ENCODE data around the gene GABBR2. TPM values are rescaled to one million over a fixed set of nuclear protein-coding genes. Genes with fewer than 3 reads are reported as not detected.

The GABBR2 gene
- total RNA-seq, 1 donor from 2014 or later, result not detected

- TF ChIP-seq CTCF (IDR thresholded peaks at IDR 0.05), result no peak
- no peak overlapping the region for H3K27ac Mint-ChIP-seq (ENCODE audit: unreplicated experiment)
- peak overlapping the region; percentile 48 for H3K4me3 Mint-ChIP-seq (ENCODE audit: unreplicated experiment)
- H3K36me3 Mint-ChIP-seq (ENCODE audit: unreplicated experiment), result no peaks in the 10 kb centered on the region
- DNase-seq (ENCODE audit: extremely low spot score, unreplicated experiment), result no peak
- peaks cover 68% of the 10 kb centered on the region for H3K27me3 Mint-ChIP-seq (ENCODE audit: unreplicated experiment)
- H3K4me1 Mint-ChIP-seq (ENCODE audit: unreplicated experiment), result peaks cover 12% of the 10 kb centered on the region
- no peaks in the 10 kb centered on the region for H3K9me3 Mint-ChIP-seq (ENCODE audit: unreplicated experiment)
Observed at GRCh38 chr9:98709968-98710965, 1.5 kb upstream of the GABBR2 start.

GRCh38 chr9:98708103-98708932 lies 417 bp downstream of the GABBR2 start:
- no peak for TF ChIP-seq CTCF (IDR thresholded peaks at IDR 0.05)
- Mint-ChIP-seq H3K9me3 (ENCODE audit: unreplicated experiment) (no peaks in the 10 kb centered on the region), H3K27me3 (ENCODE audit: unreplicated experiment) (peaks cover 72% of the 10 kb centered on the region), H3K27ac (ENCODE audit: unreplicated experiment) (no peak overlapping the region), H3K36me3 (ENCODE audit: unreplicated experiment) (no peaks in the 10 kb centered on the region), H3K4me1 (ENCODE audit: unreplicated experiment) (peaks cover 12% of the 10 kb centered on the region), H3K4me3 (ENCODE audit: unreplicated experiment) (peak overlapping the region; percentile 56)
- DNase-seq (ENCODE audit: extremely low spot score, unreplicated experiment), result no peak

GRCh38 chr9:98707166-98708102 lies 1.3 kb downstream of the GABBR2 start:
- peak; percentile 54 for TF ChIP-seq CTCF (IDR thresholded peaks at IDR 0.05)
- H3K36me3 Mint-ChIP-seq (ENCODE audit: unreplicated experiment), result no peaks in the 10 kb centered on the region
- no peak overlapping the region for H3K27ac Mint-ChIP-seq (ENCODE audit: unreplicated experiment)
- peaks cover 12% of the 10 kb centered on the region for H3K4me1 Mint-ChIP-seq (ENCODE audit: unreplicated experiment)
- H3K9me3 Mint-ChIP-seq (ENCODE audit: unreplicated experiment), result no peaks in the 10 kb centered on the region
- peaks cover 76% of the 10 kb centered on the region for H3K27me3 Mint-ChIP-seq (ENCODE audit: unreplicated experiment)
- no peak for DNase-seq (ENCODE audit: extremely low spot score, unreplicated experiment)
- peak overlapping the region; percentile 10 for H3K4me3 Mint-ChIP-seq (ENCODE audit: unreplicated experiment)

GRCh38 chr9:98706651-98707165 lies 2.0 kb downstream of the GABBR2 start:
- no peak for DNase-seq (ENCODE audit: extremely low spot score, unreplicated experiment)
- Mint-ChIP-seq H3K4me3 (ENCODE audit: unreplicated experiment) (peak overlapping the region; percentile 10), H3K9me3 (ENCODE audit: unreplicated experiment) (no peaks in the 10 kb centered on the region), H3K27me3 (ENCODE audit: unreplicated experiment) (peaks cover 78% of the 10 kb centered on the region), H3K4me1 (ENCODE audit: unreplicated experiment) (peaks cover 12% of the 10 kb centered on the region), H3K36me3 (ENCODE audit: unreplicated experiment) (no peaks in the 10 kb centered on the region), H3K27ac (ENCODE audit: unreplicated experiment) (no peak overlapping the region)
- TF ChIP-seq CTCF (IDR thresholded peaks at IDR 0.05), result no peak
